GM21515 (cell line): ENCODE results near the gene ADAMTS5.

Experiments used
- ATAC-seq: cut with Tn5 transposase; IDR thresholded peaks from one replicate; pipeline ENCODE4 v1.9.1; 2021; ENCODE audit not compliant: unreplicated experiment

ADAMTS5 gene

DNA sequence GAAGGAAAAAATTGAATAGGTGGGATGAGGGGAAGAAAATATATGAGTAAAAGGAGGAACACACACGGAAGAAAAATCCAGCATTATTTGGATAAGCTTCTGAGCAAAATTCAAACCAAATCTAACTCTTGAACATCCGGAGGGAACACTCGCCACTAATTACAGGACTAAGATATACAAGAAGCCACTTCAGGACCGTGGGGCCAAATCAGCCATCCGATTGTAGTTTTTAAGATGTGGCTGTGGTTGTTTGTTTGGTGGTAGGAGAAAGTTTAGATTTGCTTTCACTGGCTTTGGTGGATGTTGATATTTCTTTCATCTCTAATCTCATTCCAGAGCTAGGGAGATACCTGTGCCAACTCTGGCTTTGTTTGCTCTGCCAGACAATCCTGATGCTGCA, 78.0 kb downstream of the ADAMTS5 start:
- ATAC-seq = no peak

GRCh38 chr21:26888256-26888655, 78.6 kb downstream of the ADAMTS5 start:
- ATAC-seq = no peak

DNA sequence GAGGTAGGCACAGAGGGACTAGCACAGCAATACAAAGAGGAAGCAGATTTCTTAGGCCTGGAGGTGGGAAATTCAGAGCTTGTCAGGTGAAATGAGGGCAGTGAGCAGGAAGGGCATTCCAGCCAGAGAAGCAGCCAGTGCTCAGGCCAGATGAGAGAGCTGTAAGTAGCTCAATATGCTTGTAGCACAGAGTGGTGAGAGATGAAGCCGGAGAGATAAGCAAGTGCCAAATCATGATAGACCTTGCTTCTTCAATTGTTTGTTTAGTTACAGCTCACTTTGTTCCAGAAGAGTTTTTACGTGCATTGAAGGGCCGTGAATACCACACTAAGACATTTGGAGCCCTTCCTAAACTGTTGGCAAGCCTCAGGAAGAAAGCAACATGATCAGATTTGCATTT, 79.6 kb downstream of the ADAMTS5 start:
- no peak for ATAC-seq

DNA sequence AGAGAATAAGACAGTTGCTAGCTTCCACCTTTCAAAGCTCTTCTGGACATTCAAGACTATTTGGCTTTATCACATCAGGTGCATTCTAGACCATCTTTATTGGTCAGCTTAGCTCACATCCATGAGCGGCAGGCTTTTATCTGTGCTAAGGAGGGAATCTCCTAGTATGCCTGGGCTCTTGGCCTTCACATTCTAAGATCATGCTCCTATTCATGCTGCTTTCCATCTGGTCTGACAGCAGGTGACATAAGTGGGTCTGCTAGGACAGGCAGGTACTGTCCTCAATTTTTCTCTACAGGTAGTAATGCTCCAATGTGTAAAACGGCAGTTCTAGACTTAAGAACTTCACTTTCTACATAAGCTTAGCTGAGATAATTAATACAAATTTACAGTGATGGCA, 82.5 kb downstream of the ADAMTS5 start:
- no peak for ATAC-seq

DNA sequence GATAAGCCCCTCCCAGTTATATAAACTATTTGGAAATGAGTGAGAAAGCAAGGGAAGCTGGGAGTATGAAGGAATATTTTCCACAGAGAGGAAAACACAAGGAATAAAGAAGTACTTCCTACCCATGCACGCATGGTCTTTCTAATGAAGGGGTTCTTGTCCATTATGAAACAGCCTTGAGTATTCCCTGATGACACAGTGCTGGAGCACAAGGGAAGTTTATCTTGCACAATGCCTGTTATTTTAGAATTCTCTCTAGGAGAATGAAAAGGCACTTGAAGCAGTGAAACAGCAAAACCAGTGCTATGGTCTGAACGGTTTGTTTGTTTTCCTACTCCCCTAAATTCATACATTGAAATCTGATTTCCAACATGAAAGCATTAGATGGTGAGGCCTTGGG, 83.1 kb downstream of the ADAMTS5 start:
- no peak for ATAC-seq

DNA sequence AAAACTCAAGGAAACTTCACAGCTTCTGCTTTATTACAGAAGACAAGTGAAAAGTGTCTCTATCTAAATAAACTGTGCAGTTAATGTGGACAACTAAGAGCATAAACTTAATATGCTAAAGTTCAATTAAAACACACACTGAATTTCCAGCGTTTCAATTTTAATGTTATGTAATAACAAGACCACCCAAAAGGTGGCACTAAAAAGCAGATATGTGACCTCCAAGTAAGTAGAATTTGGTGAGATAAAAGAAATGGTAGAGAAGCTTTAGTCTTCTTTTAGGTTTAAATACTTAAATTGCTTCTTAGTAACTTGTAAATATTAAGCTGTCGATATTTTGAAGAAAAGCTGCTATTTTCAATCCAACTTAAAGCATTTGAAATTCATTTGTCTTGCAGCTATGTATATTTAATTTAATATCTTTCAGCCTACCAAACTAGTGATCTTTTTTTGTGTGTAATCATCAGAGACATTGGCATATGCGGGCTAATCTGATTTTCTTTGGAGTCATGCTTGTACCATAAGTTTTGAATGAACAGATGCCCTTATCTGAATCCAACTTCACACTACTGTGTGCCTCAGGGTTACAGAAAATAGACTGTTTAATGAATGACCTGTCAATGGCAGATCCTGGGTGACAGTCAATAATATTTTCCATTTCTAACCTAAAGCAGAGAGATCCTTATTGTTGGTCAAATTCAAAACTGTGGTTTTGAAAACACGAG, 85.2 kb downstream of the ADAMTS5 start:
- no peak for ATAC-seq

GRCh38 chr21:26877018-26877417, 89.9 kb downstream of the ADAMTS5 start:
- no peak for ATAC-seq

DNA sequence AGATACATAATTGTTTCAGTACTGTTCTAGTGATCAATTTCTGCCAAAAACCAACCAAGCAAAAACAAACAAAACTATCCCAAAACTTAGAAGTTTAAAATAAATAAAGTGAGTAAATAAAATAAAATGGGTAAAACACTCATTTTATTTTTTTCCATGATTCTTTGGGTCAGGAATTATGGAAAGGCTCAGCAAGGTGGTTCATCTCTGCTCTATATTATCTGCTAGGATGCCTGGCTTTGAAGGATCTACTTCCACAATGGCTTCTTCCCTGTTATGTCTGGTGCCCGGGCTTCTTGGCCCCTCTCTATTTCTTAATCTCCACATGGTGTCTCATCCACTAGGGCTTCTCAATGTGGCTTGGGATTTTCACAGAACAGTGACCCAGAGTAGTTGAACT, 92.5 kb downstream of the ADAMTS5 start:
- no peak for ATAC-seq
